ENCODE measurements around the gene GYG1. TPM values are rescaled to one million over a fixed set of nuclear protein-coding genes. Genes with fewer than 3 reads are reported as not detected.

Gene GYG1
- total and polyA plus RNA-seq, 2 donors from 2014 or later: 31.3 to 37.9 TPM

DNA sequence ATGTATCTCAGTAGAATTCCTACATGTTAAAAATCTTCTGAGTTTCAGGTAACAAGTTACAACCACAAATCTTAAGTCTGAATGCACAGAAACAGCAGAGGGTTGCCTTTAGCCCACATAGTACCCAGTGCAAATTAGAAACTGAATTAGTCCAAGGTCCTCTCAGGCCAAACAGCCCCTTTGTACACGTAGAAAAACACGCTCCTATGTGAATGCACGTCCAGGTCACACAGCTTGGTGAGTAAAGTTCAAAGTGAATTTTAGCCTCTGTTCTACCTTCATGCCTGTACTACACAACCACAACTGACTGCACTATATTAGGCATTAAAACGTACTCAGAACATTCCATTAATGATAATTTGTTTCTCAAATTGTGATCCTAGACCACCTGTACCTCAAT is 46.3 kb downstream of the GYG1 start:
- Histone ChIP-seq H3K27me3 (ENCODE audit: control insufficient read depth, insufficient read depth, low read length) (no peaks in the 10 kb centered on the region), H3K4me1 (ENCODE audit: control insufficient read depth in 2 of 3, insufficient read depth in 2 of 3, low read depth in 1 of 3, low read length in 3 of 3) (no peaks in the 10 kb centered on the region), H3K4me3 (ENCODE audit: low read length in 3 of 3) (no peak overlapping the region), H3K9me3 (ENCODE audit: control insufficient read depth in 2 of 3, insufficient read depth in 1 of 3, low read length in 3 of 3) (no peaks in the 10 kb centered on the region), H3K36me3 (ENCODE audit: control insufficient read depth in 2 of 3, insufficient read depth in 3 of 3, low read length in 3 of 3) (peaks cover 2 to 7% (median 3%) of the 10 kb centered on the region in 3 donors), H3K9ac (ENCODE audit: low read length in 3 of 3) (no peak overlapping the region), H3K27ac (ENCODE audit: low read depth in 2 of 2, low read length in 2 of 2) (no peak overlapping the region)
- FAIRE-seq (no peak), DNase-seq (no peak)
- intact Hi-C loops (cut with DNase I): no loop called here
- TF ChIP-seq, protein P1, sequence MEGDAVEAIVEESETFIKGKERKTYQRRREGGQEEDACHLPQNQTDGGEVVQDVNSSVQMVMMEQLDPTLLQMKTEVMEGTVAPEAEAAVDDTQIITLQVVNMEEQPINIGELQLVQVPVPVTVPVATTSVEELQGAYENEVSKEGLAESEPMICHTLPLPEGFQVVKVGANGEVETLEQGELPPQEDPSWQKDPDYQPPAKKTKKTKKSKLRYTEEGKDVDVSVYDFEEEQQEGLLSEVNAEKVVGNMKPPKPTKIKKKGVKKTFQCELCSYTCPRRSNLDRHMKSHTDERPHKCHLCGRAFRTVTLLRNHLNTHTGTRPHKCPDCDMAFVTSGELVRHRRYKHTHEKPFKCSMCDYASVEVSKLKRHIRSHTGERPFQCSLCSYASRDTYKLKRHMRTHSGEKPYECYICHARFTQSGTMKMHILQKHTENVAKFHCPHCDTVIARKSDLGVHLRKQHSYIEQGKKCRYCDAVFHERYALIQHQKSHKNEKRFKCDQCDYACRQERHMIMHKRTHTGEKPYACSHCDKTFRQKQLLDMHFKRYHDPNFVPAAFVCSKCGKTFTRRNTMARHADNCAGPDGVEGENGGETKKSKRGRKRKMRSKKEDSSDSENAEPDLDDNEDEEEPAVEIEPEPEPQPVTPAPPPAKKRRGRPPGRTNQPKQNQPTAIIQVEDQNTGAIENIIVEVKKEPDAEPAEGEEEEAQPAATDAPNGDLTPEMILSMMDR (IDR thresholded peaks at IDR 0.05; ENCODE audit: borderline replicate concordance, extremely low read depth, insufficient read depth): no peak

DNA sequence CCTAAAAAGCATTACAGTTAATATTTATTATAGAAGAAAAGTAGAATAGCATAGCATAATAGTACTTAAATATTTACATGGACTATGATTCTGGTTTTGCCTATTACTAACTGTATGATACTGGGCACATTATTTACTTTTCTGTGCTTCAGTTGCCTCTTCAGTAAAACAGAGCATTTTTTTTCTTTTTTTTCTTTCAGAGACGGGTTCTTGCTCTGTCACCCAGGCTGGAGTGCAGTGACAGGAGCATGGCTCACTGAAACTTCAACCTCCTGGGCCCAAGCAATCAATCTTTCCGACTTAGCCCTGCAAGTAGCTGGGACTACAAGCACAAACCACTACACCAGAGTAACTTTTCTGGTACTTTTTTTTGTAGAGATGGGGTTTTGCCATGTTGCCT is 47.0 kb downstream of the GYG1 start:
- H3K36me3 ChIP-seq (ENCODE audit: control insufficient read depth in 2 of 3, insufficient read depth in 3 of 3, low read length in 3 of 3): peaks cover 2 to 7% (median 3%) of the 10 kb centered on the region in 3 donors
- H3K4me3 ChIP-seq (ENCODE audit: low read length in 3 of 3): no peak overlapping the region
- TF ChIP-seq, protein P1 (IDR thresholded peaks at IDR 0.05; ENCODE audit: borderline replicate concordance, extremely low read depth, insufficient read depth): no peak
- H3K27me3 ChIP-seq (ENCODE audit: control insufficient read depth, insufficient read depth, low read length): no peaks in the 10 kb centered on the region
- H3K4me1 ChIP-seq (ENCODE audit: control insufficient read depth in 2 of 3, insufficient read depth in 2 of 3, low read depth in 1 of 3, low read length in 3 of 3): no peaks in the 10 kb centered on the region
- DNase-seq (no peak), FAIRE-seq (no peak)
- no peaks in the 10 kb centered on the region for H3K9me3 ChIP-seq (ENCODE audit: control insufficient read depth in 2 of 3, insufficient read depth in 1 of 3, low read length in 3 of 3)
- no peak overlapping the region for H3K27ac ChIP-seq (ENCODE audit: low read depth in 2 of 2, low read length in 2 of 2)
- intact Hi-C loops (cut with DNase I): no loop called here
- H3K9ac ChIP-seq (ENCODE audit: low read length in 3 of 3): no peak overlapping the region

DNA sequence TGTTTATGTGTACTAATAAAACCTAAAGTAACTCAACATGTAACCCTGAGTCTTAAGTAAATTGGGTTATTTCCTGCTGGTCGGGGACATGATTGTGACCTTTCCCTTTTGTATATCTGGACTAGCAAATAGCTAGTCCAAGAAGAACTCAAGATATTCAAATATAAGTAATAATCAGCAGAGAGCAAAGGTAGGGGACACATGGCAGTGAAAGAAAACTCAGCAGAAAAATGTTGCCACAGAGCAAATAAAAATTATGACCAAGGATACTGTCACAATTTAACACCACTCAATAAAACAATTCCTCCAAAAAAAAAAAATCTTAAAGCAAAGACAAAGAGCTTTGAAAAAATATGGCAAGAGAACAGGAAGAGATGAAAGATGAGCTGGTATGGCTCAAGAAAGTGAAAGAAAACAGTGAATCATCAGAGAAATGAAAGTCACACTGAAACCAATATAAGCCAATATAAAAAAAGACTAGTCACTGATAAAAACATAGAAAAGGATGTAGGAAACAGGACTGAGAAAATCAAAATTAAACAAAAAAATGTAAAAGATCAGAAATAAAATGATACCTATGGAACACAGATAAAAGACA is 51.5 kb downstream of the GYG1 start:
- intact Hi-C loops (cut with DNase I): no loop called here
- Histone ChIP-seq H3K27me3 (ENCODE audit: control insufficient read depth, insufficient read depth, low read length) (no peaks in the 10 kb centered on the region), H3K27ac (ENCODE audit: low read depth in 2 of 2, low read length in 2 of 2) (no peak overlapping the region), H3K4me3 (ENCODE audit: low read length in 3 of 3) (no peak overlapping the region), H3K9me3 (ENCODE audit: control insufficient read depth in 2 of 3, insufficient read depth in 1 of 3, low read length in 3 of 3) (no peaks in the 10 kb centered on the region), H3K4me1 (ENCODE audit: control insufficient read depth in 2 of 3, insufficient read depth in 2 of 3, low read depth in 1 of 3, low read length in 3 of 3) (no peaks in the 10 kb centered on the region), H3K9ac (ENCODE audit: low read length in 3 of 3) (no peak overlapping the region), H3K36me3 (ENCODE audit: control insufficient read depth in 2 of 3, insufficient read depth in 3 of 3, low read length in 3 of 3) (peaks cover 5 to 7% (median 5%) of the 10 kb centered on the region in 3 donors)
- TF ChIP-seq, protein P1 (IDR thresholded peaks at IDR 0.05; ENCODE audit: borderline replicate concordance, extremely low read depth, insufficient read depth): no peak
- DNase-seq (no peak), FAIRE-seq (no peak)
